HG03457 (cell line): ENCODE measurements around the gene ATAD3B.
"Not testable (repeated sequence)": the region's sequence is repeated elsewhere in the genome, so short reads cannot be mapped to it uniquely, and the experiment has no call there.

Experiments
- ATAC-seq: cut with Tn5 transposase; IDR thresholded peaks from one replicate; pipeline ENCODE4 v1.9.1; 2021; ENCODE audit warnings: moderate number of reproducible peaks; ENCODE audit not compliant: unreplicated experiment

Gene ATAD3B

DNA sequence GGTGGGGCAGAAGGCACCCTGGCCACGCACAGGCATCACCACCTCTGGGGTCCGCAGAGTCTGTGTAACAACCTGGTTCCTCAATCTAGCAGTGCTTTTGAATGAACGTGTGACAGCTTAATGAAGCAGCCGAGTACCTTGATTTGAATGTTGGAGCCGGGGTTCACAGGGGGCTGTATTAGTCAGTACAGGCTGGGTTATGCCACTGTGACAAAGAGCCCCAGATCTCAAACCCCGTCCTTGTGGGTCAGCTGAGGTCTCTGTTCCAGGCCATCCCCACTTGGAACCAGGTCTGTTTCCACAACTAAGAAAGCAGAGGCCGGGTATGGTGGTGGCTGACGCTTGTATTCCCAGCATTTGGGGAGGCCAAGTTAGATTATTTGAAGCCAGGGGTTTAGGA is 58.4 kb downstream of the ATAD3B start:
- no peak for ATAC-seq

- ATAC-seq: no peak
Observed at GRCh38 chr1:1531947-1532346, 60.4 kb downstream of the ATAD3B start.

GRCh38 chr1:1533176-1533893 is 61.8 kb downstream of the ATAD3B start:
- ATAC-seq: not testable (repeated sequence)

GRCh38 chr1:1533894-1534291 is 62.3 kb downstream of the ATAD3B start:
- not testable (repeated sequence) for ATAC-seq

- no peak for ATAC-seq
Observed at GRCh38 chr1:1534401-1535154, 63.0 kb downstream of the ATAD3B start.

DNA sequence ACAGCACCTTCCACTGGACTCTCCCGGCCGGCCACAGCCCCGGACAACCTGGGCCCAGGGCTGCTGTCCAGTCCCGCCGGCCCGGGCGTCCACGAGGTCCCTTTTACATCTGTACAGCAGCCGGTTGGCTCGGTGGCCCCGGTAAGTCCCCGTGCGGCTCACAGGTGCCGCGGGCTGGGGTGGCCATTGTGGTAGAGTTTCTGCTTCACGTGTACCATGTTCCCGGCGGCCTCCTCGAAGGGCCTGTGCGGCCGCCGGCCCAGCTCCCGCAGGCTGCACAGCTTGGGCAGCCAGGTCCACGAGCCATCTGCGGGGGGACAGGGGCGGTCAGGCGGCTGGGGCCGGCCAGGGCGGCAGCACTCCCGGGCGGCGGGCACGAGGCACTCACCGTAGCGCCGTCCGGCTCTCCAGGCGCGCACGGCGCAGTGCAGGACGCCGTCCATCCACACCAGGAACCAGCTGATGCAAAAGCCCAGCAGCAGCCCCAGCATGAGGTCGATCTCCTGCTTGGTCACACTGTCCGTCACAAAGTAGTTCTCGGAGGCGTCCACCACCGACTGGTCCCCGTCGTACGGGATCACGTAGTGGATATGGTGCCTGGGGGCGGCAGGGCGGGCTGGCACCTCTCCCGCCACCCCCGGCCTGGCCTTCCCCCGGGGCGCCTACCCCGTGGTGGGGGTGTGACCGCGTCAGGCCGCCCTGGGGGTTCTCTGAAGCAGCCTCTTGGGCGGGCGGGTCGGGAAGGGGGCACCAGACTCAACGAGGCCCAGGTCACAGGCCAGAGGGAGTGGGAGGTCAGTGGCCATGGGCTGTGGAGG is 63.8 kb downstream of the ATAD3B start:
- no peak for ATAC-seq

DNA sequence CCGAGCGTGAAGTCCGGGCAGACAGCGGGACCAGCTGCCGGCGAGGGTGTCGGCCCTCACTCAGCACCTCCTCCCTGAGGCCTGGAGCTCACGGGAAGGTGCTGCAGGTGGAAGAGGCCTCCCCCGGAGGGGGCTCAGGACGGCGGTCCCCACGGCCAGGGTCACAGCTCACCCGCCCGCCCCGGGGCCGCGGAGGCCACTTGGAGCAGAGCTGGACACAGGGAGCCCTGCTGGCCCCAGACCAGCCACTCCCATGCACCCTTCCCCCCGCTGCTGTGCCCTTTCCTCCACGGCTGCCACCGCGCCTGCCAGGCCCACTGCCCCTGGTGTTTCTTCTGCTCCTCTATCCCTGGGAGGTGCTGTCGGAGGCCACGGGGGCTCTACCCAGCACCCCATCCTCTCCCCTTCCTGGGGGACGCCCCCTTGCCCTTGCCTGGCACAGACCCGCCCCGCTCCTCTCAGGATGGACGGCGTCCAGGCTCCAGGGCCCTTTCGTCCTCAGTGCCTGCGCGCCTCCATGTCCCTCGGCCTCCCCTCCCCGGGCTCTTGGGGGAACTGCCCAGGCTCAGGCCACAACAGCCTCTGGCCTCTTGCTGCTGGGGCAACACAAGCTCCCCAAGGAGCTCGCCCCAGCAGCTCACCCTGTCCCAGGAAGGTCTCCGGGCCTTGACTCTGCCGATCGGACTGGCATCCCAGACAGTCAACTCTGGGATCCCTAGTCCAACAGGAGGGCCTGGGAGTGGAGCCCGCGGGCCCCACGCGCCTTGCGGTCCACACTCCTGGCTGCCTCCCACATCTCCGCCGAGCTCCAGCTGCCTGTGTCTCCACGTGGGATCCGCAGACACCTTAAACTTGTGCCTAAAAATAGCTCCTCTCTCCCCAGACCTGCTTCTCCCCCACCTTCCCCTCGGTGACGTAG is 64.7 kb downstream of the ATAD3B start:
- ATAC-seq: no peak

GRCh38 chr1:1536938-1537546 is 65.5 kb downstream of the ATAD3B start:
- no peak for ATAC-seq

- ATAC-seq: no peak
Observed at GRCh38 chr1:1537626-1538250, 66.2 kb downstream of the ATAD3B start.

DNA sequence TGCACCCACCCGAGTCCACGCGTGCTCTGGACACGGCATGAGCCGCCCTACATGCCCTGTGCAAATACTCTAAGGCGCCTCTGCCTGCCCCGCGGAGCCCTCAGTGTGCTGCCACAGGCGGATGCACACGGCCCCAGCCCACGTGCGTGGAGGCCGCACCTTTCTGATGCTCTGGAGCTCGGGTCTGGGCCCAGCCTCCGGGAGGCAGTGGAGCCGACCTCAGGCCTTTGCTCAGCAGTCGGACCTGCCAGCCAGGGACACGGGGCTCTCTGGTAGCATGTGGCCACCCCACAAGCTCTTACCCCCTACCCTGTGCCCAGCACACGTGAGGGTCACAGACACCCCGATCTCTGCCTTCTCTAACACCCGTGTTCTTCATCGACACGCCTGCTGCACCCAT is 66.8 kb downstream of the ATAD3B start:
- ATAC-seq: no peak

DNA sequence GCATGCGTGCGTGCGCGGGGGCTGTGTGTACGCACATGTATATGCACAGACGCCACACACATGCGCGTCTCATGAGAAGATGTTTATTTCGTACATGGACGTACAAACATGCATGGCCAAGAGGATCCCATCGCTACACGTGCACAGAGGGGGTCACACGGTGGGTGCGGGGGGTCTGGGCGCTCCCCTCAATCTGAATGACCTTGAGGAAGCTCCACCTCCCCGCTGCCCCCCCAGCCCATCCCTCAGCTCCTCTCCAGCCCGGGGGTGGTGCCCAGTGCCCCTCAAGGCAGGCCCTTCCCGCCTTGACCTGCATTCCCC is 67.4 kb downstream of the ATAD3B start:
- no peak for ATAC-seq

GRCh38 chr1:1539310-1540089 is 67.9 kb downstream of the ATAD3B start:
- no peak for ATAC-seq

- no peak for ATAC-seq
Observed at GRCh38 chr1:1540090-1540817, 68.7 kb downstream of the ATAD3B start, which contains the start of gene TMEM240. Gene TMEM240, minus strand, starts transcription at chr1:1540624. Its CDS starts 278 bp downstream, at chr1:1540346.

GRCh38 chr1:1540818-1541628 is 69.5 kb downstream of the ATAD3B start:
- ATAC-seq: no peak

GRCh38 chr1:1541956-1542765 is 70.6 kb downstream of the ATAD3B start:
- no peak for ATAC-seq
